ENCODE data around the gene PIP4K2B. TPM values are rescaled to one million over a fixed set of nuclear protein-coding genes. Genes with fewer than 3 reads are reported as not detected.
"Not testable (repeated sequence)": the region's sequence is repeated elsewhere in the genome, so short reads cannot be mapped to it uniquely, and the experiment has no call there.

Gene PIP4K2B
- total and polyA plus RNA-seq, 8 donors = 39.8 to 94.3 (median 87.0) TPM

DNA sequence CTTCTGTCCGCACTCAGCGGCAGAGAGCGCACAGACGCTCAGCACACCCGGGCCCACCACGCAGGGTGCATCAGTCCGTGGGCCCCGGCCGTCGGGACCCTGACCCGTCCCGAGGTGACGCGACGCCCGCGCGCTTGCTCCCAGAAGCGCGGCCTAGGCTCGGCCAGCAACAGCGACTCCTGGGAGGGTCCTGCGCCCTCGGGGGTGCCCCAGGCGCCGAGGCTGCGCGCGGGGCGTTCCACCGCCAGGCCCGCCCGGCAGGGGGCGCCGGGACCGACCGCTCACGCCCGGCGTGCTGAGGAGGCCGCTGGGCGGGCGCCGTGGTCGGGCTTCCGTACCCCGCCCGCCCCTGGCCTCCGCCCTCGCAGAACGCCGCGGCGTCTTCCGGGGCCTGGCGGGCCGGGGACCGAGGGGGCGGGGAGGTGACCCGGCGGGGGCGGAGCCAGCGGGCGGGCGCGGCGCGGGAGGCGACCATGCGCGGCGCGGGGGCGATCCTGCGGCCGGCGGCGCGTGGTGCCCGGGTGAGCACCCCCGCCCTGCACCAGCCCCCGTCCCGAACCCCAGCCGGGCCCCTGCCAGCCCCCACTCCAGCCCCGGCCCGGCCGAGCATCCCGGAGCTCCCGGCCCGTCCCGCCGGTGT is 69.3 kb downstream of the PIP4K2B start, which contains the start of gene CISD3:
CISD3 (plus strand) TSS at position 456 of the 640 bp plus-strand sequence; CDS start at position 474, 18 bp downstream.
- Histone ChIP-seq H3K27me3 (no peaks in the 10 kb centered on the region), H3K4me1 (peaks cover 18 to 52% of the 10 kb centered on the region in 2 donors), H3K36me3 (peaks cover 0 to 23% of the 10 kb centered on the region in 2 donors), H3K27ac (peak within 1 kb of the TSS; percentile 79 to 85), H3K4me3 (peak within 1 kb of the TSS; percentile 60 to 74), H3K9me3 (no peaks in the 10 kb centered on the region)
- intact Hi-C loops (cut with DNase I) = no loop called here
- TF ChIP-seq, protein P1, sequence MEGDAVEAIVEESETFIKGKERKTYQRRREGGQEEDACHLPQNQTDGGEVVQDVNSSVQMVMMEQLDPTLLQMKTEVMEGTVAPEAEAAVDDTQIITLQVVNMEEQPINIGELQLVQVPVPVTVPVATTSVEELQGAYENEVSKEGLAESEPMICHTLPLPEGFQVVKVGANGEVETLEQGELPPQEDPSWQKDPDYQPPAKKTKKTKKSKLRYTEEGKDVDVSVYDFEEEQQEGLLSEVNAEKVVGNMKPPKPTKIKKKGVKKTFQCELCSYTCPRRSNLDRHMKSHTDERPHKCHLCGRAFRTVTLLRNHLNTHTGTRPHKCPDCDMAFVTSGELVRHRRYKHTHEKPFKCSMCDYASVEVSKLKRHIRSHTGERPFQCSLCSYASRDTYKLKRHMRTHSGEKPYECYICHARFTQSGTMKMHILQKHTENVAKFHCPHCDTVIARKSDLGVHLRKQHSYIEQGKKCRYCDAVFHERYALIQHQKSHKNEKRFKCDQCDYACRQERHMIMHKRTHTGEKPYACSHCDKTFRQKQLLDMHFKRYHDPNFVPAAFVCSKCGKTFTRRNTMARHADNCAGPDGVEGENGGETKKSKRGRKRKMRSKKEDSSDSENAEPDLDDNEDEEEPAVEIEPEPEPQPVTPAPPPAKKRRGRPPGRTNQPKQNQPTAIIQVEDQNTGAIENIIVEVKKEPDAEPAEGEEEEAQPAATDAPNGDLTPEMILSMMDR (IDR thresholded peaks at IDR 0.05) = peak; percentile 69 to 82
- peak; percentile 89 for ATAC-seq
- DNase-seq = peak; percentile 74 to 98 (median 88)

DNA sequence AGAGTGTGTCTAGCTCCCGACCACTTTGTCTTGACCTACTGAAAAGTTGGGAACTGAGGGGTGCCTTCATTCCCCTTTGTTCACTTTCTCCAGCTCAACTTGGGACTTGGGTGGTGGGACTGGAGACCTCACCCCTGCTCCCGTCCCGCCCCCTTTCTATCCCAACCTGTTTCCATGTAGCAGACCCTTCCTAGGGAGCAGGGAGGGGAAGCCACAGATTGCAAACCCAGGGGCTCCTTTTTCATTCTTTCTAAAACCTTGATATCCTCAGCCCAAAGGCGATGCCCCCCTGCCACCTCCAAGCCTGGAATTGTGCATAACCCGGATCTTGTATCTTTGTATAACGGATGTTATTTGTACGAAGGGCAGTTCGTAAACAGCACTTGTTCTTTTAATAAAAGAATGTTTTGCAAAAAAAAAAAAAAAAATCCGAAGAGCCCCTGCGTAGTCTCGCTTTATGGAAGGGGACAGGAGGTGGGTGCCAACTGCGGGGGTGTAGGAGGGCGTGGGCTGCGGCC is 69.9 kb downstream of the PIP4K2B start:
- peak overlapping the region; percentile 79 to 85 for H3K27ac ChIP-seq
- intact Hi-C loops (cut with DNase I) = no loop called here

DNA sequence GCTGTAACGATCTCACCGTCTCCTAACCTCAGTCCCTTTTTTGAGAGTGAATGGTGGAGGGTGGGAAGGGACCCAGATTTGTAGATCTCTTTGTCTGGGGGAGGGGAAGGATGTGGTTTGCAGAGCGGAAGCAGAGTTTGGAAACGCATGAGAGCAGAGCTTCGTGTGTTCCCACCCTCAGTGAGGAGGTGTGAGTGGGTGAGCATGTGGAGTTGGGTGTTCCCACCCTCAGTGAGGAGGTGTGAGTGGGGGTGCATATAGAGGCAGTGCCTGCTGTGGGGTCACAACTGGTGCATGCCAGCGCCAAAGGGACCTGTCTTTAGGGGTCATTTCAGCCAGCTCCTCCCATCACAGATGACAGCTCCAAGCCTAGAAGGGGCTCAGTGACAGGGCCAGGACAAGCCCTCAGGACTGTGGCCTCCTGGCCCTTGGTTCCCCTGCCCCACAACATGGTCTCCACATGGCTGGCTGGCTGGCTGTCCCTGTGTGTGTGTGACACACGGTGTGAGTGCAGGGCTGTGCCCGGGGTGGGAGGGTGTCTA is 71.0 kb downstream of the PIP4K2B start:
- peak overlapping the region in 1 of 2 donors; percentile 85 for H3K27ac ChIP-seq
- no peak overlapping the region for H3K4me3 ChIP-seq
- TF ChIP-seq, protein P1 (IDR thresholded peaks at IDR 0.05) = no peak
- H3K9me3 ChIP-seq = no peaks in the 10 kb centered on the region
- ATAC-seq (no peak), DNase-seq (no peak)
- peaks cover 18 to 54% of the 10 kb centered on the region in 2 donors for H3K4me1 ChIP-seq
- intact Hi-C loops (cut with DNase I) = no loop called here
- H3K27me3 ChIP-seq = no peaks in the 10 kb centered on the region
- H3K36me3 ChIP-seq = peaks cover 0 to 28% of the 10 kb centered on the region in 2 donors

More for the DNA sequence above, 69.9 kb downstream of the PIP4K2B start:
- ATAC-seq (no peak), DNase-seq (no peak)
- H3K9me3 ChIP-seq = no peaks in the 10 kb centered on the region
- H3K4me3 ChIP-seq = peak overlapping the region; percentile 35 to 74
- H3K4me1 ChIP-seq = peaks cover 18 to 54% of the 10 kb centered on the region in 2 donors
- TF ChIP-seq, protein P1 (IDR thresholded peaks at IDR 0.05) = no peak
- H3K27me3 ChIP-seq = no peaks in the 10 kb centered on the region
- H3K36me3 ChIP-seq = peaks cover 0 to 28% of the 10 kb centered on the region in 2 donors

DNA sequence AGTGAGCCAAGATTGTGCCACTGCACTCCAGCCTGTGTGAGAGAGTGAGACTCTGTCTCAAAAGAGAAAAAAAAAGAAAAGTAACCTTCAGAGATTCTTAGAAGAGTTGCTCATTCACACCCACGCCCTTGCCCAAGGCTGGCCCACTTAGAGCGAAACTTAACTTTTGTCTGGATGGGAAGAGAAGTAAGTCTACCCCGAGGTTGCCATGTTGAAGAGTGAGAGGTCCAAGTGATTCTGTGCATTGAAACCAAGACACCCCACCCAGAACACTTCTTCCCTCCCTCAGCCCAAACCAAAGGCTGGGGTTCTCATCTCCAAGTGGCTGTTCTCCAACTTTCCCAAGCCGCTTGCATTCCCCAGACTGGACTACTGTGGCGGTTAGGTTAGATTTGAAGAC is 71.6 kb downstream of the PIP4K2B start:
- peaks cover 18 to 54% of the 10 kb centered on the region in 2 donors for H3K4me1 ChIP-seq
- peak overlapping the region in 1 of 2 donors; percentile 85 for H3K27ac ChIP-seq
- no peaks in the 10 kb centered on the region for H3K27me3 ChIP-seq
- H3K9me3 ChIP-seq = no peaks in the 10 kb centered on the region
- intact Hi-C loops (cut with DNase I) = no loop called here
- TF ChIP-seq, protein P1 (IDR thresholded peaks at IDR 0.05) = no peak
- no peak overlapping the region for H3K4me3 ChIP-seq
- peaks cover 0 to 30% of the 10 kb centered on the region in 2 donors for H3K36me3 ChIP-seq
- DNase-seq (no peak), ATAC-seq (no peak)

DNA sequence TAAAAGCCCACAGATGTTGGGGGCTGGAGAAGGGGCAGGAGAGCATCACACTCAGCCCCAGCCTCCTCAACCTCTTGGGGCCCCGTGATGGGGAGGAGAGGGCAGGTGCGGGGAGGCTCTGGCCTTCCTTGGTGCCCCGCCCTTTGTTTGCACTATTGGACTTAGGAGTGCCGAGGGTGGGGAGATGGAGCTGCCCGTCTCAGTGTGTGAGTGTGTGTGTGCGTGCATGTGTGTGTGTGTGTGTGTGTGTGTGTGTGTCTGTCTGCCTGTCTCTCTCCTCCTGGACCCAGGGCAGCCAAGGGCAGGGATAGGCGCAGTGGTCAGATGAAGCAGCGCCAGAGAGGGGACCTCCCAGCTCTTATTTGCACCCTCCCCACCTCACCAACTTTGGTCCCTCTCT is 73.2 kb downstream of the PIP4K2B start:
- H3K9me3 ChIP-seq; DNase-seq; intact Hi-C loops (cut with DNase I); H3K4me3 ChIP-seq; H3K27me3 ChIP-seq; H3K27ac ChIP-seq: not testable (repeated sequence)
- H3K4me1 ChIP-seq = peaks cover 6 to 40% of the 10 kb centered on the region in 2 donors
- ATAC-seq = peak; percentile 17
- peaks cover 0 to 46% of the 10 kb centered on the region in 2 donors for H3K36me3 ChIP-seq
